Limb (tissue), 2 donors: ENCODE results near the gene HRH1.
"Not testable (repeated sequence)": the region's sequence is repeated elsewhere in the genome, so short reads cannot be mapped to it uniquely, and the experiment has no call there.

ENCODE experiments used
- DNase-seq, 2 donors: peaks; one replicate each; pipeline ENCODE4 v3.0.0-alpha.2; 2016; ENCODE audit errors: extremely low spot score in 2 of 2

Gene HRH1

GRCh38 chr3:11140030-11140712 lies 14.1 kb upstream of the HRH1 start:
- DNase-seq, result peak in 1 of 2 donors; percentile 58

- no peak for DNase-seq
Observed at GRCh38 chr3:11140713-11141104, 13.6 kb upstream of the HRH1 start.

- DNase-seq, result no peak
Observed at GRCh38 chr3:11143476-11143875, 10.8 kb upstream of the HRH1 start.

GRCh38 chr3:11144996-11145395 lies 9.3 kb upstream of the HRH1 start:
- no peak for DNase-seq

DNA sequence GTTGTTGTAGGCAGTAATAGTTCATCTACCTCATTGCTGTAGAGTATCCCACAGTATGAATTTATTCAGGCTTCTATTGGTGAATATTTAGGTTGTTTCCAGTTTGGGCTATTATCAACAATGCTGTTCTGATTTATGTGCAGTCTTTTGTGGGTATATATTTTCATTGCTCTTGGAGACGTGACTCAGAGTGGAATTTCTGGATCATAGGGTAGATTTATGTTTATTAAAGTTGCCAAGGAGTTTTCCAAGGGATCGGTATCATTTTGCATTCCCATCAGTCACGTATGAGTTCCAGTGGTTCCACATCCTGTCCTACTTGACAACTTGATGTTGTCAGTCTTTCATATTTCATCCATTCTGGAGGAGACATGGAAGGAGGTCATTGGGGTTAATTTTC lies 8.4 kb upstream of the HRH1 start:
- DNase-seq, result no peak

DNA sequence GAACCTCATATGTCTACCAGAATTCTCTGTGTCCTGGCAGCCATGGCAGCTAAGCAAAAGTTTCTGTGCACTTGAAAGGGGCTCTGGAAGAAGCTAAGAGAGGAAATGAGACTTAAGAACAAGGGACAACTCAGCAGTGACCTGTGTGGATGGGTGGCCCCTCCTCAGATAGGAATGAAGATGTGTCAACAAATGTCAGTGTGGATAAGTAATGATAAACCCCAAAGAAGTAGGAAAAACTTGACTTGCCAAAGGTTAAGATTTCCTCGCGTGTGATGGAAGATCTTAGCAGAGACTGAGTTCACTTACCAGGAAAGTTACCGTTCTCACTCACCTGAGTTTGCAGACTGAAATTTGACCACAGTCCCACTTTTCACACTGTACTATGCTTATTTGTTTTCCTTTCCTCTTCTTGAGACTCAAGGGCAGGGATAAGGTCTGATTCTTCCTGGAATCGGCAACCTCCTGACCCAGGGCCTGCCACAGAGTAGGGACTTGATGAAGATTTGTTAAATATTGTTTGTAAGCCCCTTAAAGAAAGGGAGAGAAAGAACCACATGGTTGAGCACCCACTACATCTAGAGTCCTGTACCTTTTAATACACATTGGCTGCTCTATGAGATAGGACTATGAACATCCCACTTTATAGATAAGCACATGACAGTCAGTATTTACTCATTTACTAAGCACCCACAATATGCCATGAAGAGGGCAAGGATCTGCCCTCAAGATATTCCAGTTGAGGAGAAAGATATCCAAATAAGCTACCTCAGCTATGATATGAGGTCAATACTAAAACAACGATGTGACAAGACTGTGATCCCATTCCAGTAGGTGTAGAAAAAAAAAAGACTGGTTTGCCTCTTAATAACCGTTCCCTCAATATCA lies 7.3 kb upstream of the HRH1 start:
- DNase-seq, result no peak

- DNase-seq, result no peak
Observed at GRCh38 chr3:11150256-11150655, 4.0 kb upstream of the HRH1 start.

GRCh38 chr3:11152301-11152700 lies 2.0 kb upstream of the HRH1 start:
- DNase-seq, result no peak

DNA sequence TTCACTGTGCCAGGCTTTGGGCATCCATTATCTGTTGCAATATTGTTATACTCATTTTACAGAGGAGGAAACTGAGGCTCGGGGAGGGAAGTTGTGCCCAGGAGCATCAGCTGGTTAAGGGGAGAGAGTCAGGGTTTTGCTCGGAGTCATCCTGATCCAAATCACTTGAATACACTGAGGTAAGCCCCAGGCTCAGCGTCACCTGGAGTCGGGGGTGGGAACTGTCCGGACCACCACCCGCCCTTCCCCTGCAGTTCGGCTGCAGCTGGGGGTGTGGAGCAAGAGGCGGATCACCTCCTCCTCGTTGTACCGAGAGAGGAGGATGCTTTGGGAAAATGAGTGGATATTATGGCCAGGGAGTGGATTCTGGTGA lies 646 bp downstream of the HRH1 start:
- peak in 1 of 2 donors; percentile 48 for DNase-seq

DNA sequence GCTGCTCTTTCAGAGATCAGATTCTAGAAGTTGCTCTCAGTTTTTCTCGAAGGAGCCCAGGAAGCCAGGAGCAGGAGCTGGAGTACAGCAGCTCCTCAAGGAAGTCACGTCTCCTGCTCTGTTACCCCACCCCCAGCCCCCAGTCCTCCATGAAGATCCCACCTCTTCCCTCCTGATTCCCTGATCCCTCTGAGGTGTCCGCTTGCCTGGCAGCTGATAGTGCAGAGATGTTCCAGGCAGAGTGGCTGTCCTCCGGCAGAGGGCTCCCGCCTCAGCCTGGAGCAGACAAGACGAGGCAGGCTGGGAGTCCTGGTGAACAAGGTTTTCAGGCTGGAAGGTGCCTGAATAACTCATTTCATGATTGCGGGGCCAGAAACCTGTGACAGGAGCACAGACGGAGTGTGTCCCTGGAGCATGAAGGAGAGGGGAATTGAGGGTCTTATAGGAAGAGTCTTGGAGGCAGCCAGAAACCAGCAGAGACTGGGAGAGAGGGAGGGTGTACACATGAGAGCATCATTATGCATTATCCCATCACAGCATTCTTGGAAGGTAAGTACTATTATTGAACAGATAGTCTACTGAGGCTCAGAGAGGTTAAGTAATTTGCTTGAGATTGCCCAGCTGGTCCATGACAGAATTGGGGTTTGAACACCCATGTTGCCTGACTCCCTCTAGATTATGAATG lies 1.2 kb downstream of the HRH1 start:
- peak; percentile 76 to 83 for DNase-seq

GRCh38 chr3:11156026-11156410 lies 1.7 kb downstream of the HRH1 start:
- DNase-seq, result no peak

DNA sequence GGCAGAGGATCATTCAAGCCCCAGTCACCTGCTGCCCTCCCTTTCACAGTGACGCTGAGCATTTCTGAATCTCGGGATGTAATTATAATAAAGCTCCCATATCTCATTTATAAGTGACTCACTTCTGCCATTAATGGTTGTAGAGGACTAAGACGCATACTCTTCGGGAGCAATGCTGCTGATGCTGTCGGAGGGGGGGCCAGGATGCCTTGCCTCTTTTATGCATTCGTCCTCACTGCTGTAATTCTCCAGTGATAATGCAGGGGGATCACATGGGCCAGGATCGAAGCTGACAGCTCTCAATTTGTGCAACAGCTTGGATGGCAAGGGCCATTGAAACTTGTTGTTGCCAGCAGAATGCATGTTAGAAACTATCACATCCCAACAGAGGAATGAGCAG lies 3.1 kb downstream of the HRH1 start:
- DNase-seq, result no peak

GRCh38 chr3:11159421-11159904 lies 5.2 kb downstream of the HRH1 start:
- peak in 1 of 2 donors; percentile 50 for DNase-seq

DNA sequence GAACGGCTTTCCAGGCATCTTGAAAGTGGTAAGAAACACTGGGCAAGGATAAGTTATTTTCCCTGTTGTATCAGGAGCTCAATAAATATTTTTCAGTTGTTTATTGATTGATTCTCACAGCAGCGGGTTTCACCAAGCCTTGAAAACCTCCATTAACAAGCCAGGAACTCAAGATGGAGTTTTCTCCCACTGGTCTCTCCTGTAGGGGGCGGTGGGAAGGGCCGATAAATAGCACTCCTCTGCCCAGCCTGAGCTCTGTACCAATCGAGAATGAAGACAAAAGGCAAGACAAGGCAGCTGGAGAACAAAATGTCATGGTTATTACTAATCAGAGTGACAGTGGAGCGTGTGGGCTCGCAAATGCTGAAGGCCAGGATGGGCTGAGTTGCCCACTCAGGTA lies 7.4 kb downstream of the HRH1 start:
- no peak for DNase-seq

DNA sequence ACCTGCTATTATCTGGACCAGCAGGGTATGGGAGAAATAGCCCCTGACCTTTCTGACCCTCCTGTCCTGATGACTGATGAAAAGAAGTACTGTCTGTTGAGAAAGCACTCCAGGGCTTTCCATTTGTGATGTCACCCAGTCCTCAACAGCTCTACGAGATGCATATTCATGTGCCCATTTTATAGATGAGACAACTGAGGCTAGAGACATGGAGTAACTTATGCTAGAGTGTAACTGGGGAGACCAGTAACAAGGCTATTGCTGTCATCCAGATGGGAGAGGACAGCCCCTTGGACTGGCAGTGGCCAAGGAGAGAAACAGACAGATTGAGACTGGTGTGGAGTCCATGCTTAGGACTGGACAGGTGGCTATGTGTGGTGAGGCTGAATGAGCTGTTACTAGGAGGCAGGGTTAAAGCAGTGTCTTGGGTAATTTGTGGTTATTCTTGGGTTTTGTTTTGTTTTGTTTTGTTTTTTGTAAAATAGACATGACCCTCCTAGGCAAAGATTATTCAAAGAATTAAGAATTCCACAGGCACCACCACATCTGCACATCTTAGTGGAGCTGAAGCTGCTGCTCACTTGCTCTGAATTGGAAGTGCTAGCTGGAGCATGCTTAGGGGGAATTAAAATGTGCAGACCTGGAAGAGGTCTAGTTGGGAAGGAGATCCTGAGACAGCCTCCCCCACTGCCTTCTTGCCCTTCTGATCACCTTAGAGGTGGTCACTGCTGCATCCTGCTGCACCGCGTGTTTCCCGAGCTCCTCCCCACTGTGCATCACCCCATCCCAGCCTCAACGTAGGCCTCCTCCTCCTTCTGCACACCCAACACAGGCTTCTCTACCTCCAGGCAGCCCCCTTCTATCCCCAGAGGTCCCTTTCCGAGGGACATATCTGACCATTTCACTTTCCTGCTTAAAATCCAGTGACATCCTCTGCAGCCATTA lies 8.4 kb downstream of the HRH1 start:
- no peak for DNase-seq

DNA sequence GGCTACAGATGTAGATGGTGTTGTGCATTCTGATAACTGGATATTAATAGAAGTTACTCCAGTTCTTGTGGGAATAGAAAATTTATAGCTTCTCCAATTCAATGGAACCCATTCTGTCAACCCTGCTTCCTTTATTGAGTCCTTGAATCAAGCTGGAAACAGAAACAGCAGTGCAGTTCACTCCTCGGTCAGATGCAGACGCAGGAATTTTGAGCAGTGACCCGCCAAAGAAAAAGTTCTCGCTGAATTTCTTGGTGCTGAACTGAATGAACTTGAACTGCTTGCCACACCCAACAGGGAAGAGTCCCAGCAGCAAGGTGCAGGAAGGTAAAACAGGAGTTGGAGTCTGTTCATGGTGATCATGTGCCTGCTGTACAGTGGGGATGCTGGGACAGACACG lies 10.3 kb downstream of the HRH1 start:
- no peak for DNase-seq

- DNase-seq, result no peak
Observed at GRCh38 chr3:11165476-11165875, 11.2 kb downstream of the HRH1 start.

GRCh38 chr3:11166807-11167400 lies 12.6 kb downstream of the HRH1 start:
- DNase-seq, result not testable (repeated sequence)

GRCh38 chr3:11167590-11167989 lies 13.3 kb downstream of the HRH1 start:
- DNase-seq, result no peak

GRCh38 chr3:11168406-11168805 lies 14.1 kb downstream of the HRH1 start:
- no peak for DNase-seq
